GM18909 (cell line): ENCODE measurements around the gene RNASEH1.
"Not testable (repeated sequence)": the region's sequence is repeated elsewhere in the genome, so short reads cannot be mapped to it uniquely, and the experiment has no call there.

ENCODE experiments used
- ATAC-seq: cut with Tn5 transposase; IDR thresholded peaks from one replicate; pipeline ENCODE4 v1.9.1; 2021; ENCODE audit warnings: mild to moderate bottlenecking; ENCODE audit not compliant: unreplicated experiment, poor library complexity

RNASEH1 gene

DNA sequence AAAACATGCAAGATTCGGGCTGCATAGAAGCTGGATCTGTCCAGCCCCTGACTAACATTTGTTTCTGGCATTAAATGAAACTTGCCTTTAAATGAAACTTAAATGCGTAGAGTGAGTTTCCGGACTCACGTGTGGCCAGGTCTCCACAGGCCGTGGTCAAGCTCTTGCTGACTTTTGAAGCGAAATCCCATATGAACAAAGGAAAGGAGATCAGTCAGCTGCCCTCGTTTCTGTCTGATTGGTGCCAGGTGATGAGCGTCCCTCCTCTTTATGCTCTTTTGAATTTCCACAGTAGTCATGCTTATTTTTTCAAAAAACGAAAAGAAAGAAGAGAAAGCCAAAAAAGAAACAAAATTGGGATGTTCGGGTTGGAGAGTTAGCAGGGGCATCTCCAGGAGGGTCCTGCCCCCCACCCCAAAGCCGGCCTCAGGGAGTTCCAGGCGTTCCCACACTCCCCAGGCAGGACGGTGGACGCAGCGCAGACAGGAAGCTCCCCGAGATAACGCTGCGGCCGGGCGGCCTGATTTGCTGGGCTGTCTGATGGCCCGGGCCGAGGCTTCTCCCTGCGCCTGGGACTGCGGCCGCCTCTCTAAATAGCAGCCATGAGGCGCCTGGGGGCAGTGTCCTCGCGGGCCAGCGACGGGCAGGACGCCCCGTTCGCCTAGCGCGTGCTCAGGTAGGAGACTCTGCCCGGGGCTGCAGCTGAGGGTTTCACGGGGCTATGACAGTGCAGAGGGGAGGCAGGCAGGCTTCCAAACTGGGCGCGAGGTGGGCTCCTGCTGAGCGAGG, 36.6 kb upstream of the RNASEH1 start, which contains the start of gene COLEC11:
COLEC11 (plus strand) TSS at position 620 of the 789 bp plus-strand sequence. CDS start 9,229 bp downstream, outside the sequence.
- no peak for ATAC-seq

DNA sequence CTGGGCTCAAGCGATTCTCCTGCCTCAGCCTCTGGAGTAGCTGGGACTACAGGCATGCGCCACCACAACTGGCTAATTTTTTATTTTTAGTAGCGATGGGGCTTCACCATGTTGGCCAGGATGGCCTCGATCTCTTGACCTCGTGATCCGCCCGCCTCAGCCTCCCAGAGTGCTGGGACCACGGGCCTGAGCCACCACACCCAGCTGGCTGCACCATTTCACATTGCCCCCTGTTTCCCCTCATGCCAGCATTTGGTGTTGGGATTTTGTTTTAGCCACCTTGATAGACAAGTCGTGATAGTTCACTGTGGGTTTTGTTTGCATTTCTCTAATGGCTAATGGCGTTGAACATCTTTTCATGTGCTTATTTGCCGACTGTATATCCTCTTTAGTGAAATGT, 31.0 kb upstream of the RNASEH1 start:
- no peak for ATAC-seq

DNA sequence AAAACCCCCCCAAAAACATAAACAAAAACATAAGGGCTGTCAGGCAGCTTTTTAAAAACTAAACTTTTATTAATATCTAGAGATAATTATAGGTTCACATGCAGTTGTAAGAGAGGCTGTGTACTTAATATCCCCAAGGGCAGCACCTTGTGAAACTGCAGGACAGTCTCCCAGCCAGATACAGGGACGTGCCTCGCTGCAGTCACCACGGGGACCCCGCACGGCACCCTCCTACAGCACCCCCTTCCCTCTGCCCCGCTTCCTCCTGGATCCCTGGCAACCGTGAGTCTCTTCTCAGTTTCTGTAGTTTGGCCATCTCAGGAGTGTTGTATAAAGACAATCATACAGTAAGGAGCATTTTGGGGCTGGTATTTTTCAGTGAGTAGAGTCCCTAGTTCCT, 30.0 kb upstream of the RNASEH1 start:
- ATAC-seq = no peak

DNA sequence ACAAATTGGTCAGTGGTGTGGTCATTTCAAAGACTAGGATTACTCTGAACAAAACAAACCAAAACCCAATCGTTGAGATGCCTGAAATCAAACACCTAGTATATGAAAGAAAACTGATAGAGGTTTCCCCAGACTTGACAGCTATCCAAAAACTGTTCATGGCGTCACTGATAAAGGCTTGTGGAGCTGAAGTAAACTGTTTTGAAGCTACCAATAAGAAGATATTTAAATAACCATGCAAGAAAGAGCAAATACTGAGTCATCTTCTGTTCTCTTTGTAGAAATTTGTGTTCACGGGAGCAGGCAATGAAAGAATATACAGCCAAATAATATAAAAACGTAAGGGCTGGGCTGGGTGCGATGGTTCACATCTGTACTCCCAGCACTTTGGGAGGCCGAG, 29.3 kb upstream of the RNASEH1 start:
- no peak for ATAC-seq

DNA sequence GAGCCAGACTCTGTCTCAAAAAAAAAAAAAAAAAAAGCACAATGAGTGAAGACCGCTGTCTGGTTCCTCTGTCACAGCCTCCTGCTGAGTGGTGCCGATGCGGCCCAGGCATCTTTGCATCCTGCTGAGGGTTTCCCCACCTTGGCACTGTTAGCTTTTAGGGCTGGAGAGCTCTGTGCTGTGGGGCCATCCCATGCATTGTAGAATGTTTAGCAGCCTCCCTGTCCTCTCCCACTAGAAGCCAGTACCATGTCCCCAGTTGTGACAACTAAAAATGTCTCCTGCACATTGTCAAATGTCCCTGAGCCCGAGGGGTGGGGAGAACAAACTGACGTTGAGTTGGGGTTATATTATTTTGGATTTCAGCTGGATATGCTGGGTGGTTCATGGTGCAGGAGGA, 28.9 kb upstream of the RNASEH1 start:
- no peak for ATAC-seq

DNA sequence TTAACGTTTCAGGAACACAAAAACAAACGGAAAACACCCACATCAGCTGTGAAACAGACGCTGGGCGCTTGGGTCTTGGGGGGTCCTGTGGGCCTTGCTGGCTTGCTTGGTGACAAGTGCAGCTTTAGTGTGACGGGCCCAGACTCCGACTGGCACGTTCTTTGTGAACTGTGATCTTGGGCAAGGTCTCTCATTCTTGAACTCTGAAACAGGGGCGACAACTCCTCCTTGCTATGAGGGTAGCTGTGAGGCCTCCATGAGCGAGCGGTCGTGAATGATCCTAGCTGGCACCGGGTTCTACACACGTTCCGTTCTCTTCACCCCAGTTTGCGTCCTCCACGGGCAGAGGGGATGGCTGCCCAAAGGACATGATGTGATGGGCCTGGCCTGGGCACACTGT, 28.1 kb upstream of the RNASEH1 start:
- ATAC-seq = no peak

DNA sequence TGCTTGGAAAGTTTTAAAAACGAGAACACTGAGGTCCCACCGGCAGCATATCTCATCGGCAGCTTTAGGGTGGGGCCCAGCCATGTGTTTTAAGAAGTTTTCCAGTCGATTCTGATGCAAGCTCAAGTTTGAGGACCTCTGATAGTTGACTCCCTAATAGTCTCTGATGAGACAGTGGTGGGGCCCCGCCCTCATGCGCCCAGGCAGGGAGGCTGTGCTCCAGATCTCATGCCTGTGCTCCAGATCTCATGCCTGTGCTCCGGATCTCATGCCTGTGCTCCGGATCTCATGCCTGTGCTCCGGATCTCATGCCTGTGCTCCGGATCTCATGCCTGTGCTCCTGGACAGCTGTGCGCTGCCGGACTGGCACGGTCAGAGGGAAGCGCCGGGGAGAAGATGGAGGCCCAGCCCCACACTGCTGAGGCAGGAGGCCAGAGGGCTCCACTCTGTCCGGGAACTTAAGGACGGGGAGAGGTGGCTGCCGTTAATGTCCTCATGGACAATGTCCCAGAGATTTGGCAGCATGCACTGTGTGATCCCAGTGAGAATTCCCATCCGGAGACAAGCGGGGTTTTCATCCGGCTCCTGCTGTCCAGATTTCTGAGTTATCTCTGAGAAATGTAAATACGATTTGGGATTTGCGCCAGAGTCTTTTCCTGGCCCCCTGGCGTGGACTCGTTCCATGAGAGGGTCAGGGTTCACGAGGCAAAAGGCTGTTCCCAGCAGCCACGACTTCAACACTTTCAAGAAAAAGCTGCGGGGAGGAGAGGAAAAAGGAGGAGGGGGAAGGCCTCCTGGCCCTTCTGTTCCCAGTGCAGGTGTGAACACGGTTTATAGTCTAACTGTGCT, 27.4 kb upstream of the RNASEH1 start:
- ATAC-seq = no peak

DNA sequence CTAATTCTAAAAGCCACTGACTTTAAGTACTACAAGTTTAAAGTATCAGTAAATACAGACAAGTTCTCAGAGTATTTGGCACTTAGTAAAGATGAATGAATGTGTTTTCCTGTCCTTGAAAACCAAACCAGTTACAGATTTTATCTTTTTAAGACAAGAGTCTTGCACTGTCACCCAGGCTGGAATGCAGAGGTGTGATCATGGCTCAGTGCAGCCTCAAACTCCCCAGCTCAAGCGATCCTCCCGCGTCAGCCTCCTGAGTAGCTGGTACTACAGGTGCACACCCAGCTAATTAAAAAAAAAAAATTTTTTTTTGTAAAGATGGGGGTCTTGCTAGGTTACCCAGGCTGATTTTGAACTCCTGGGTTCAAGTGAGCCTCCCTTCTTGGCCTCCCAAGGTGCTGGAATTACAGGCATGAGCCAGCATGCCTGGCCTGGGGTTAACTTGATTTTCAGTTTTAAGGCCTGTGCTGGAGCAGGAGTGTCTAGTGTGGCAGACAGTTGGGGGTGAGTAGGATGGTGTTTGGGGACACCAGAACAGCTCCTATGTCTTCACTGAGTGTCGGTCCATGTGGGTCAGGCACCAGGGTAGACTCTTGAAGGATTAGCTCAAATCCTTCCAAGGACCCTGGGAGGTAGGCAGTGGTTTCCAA, 26.6 kb upstream of the RNASEH1 start:
- ATAC-seq = no peak

DNA sequence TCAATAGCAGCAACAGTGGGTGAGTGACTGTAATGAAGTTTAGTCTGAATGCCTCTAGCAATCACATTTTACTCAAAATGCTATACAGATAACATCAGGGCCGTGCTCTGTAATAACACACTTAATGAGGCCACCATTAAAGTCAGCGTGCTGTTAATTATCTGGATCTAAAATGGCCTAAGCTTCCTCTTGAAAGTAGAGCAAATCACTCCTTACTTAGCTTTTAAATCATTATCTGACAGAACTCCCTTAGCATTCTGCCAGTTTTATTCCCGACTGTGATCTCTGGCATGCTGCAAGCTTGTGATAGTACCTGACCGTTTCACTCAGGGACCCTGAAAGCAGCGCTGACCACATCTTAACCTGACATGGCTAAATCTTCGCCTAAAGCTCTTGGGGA, 25.9 kb upstream of the RNASEH1 start:
- no peak for ATAC-seq

DNA sequence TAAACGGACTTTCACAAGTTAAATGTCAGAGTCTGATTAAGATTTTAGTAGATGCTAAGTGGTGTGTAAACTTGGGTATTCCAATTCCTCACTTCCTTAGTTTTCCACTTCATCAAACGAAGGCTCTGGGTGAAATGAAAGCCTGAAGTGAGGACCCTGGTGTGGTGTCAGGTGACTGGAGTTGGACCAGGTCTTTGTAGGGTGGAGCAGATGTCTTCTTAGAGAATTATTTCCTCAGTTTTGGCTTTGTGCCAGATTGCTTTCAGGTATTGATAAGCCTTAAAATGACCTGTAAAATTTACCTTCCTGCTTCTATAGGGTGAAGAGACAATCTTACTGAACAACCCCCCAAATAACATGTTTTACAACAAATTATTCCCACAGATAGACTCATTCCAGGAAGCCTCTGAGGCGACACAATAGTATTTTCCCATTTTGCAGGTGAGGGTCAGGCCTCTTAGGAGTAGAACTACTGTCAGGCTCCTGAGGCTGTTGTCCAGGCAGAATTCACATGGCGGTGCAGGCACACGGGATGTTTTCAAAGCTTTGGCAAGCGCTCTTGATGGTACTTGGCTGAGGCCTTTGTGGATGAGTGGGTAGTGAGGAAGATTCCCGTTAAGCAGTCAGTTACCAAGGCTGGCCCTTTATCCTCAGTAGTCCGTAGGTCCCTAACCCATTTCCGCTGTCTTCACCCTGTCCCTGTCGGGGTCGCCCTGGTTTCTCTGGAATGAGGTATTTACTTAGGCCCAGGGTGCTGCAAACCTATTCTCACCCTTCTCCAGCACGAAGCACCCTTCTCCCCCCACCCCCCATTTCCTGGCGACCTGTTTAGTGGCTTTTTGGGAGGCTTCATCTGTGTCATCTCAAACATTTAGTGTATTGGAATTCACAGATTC, 23.5 kb upstream of the RNASEH1 start:
- no peak for ATAC-seq

DNA sequence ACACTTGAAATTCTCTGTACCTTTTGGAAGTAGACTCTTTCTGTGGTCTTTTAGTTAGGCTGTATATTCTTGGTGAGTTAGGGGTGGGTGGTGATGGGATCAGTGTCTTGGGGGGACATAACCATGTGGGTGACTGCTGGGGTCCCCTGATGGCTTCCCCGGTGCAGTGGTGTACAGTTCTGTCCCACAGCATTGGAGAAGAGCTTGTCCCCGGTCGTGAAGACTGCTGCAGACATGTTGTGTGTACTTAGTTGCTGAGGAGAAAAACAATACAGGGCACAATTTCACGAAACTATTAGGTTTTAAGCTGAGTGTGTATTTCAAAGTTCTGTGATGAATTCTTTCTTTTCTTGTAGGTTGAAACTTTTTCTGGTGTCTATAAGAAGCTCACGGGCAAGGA, 22.3 kb upstream of the RNASEH1 start:
- no peak for ATAC-seq

DNA sequence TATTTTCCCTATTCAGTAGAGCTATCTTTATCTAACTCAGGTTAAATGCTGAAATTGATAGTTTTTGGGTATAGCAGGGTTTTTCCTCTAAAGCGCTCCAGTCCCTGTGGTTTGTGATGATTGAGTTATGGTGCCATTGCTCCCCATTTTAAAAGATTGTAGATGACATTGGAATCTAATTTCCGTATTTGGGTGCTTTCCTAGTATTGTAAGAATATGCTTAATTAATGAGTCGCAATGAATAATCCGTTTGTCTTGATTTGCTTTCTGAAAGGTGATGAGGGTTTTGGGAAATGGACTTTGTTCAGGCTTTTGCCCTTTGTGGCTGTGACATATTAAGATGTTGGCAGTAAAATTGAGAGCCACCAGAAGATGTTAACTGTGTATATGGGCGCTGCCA, 20.9 kb upstream of the RNASEH1 start:
- no peak for ATAC-seq

DNA sequence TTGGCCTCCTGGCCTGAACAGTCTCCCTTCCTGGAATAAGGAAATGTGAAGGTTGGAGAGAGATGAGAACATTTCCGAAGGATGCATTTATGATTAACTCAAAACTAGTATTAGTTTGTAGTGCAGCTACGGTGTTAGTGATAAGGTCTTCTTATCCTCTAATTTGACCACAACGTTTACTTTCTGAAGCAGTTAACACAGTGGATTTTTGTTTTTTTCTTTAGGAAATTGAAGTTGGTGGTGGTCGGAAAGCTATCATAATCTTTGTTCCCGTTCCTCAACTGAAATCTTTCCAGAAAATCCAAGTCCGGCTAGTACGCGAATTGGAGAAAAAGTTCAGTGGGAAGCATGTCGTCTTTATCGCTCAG, 18.1 kb upstream of the RNASEH1 start:
- not testable (repeated sequence) for ATAC-seq

DNA sequence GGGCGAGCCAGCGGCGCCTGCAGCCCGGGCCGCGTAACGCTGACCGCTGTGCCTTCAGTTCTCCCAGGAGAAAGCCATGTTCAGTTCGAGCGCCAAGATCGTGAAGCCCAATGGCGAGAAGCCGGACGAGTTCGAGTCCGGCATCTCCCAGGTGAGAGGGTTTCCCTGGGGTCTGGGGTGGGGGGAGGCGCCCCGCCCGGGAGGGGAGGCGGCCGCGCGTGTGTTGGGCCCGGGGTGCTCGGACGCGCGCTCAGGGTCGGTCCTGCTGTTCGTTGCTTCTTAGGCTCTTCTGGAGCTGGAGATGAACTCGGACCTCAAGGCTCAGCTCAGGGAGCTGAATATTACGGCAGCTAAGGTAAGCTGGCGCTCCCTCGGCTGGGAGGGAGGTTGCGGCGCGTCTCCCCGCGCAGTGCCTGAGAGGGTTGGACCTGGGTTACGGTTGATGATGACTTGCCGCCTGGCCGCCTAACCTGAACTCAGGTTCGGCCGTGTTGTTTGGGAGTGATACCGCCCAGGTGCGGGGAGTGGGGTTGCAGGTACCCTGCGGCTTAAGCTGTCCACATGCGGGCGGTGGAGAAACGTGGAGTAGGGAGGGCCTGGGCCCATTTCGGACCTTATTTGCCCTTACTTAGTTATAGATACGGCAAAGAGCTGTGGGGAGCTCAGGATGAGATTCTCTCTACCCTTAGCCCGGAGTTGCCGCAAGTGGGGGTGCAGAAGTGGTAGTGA, 17.6 kb upstream of the RNASEH1 start:
- peak; percentile 28 for ATAC-seq

DNA sequence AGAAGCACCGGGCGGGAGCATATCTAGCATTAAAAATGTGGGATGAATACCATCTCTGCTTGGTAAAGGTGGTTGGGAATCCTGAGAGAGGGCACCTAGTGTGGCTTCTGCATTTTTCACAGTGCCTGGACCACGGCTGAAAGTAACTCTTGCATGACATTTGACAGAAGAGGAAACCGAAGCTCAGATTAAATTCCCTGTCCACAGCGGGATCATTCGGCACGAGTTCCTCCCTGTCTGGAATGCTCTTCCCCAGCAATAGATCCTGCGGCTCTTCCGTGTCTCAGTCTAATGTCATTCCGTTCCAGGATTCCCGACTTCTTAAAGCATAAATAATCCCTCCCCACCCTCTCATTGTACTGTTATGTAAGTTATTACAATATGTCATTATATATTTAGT, 16.0 kb upstream of the RNASEH1 start:
- no peak for ATAC-seq

DNA sequence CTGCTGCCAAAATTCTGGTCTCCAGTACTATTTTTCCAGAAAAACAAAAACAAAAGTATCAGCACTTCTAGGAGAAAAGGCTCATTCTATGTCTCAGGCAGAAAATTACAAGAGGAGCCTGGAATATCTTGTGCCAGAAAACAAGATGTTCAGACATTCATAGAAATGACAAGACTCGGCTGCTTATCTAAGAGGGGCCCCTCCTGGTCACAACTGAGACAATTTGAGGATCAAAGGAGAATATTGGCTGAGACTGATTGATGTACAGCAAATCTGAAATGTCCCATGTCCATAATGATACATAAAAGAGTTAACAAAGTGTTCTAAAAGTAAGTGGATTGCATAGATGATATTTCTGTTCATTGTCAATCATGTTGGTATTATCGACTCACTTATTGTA, 14.5 kb upstream of the RNASEH1 start:
- no peak for ATAC-seq

DNA sequence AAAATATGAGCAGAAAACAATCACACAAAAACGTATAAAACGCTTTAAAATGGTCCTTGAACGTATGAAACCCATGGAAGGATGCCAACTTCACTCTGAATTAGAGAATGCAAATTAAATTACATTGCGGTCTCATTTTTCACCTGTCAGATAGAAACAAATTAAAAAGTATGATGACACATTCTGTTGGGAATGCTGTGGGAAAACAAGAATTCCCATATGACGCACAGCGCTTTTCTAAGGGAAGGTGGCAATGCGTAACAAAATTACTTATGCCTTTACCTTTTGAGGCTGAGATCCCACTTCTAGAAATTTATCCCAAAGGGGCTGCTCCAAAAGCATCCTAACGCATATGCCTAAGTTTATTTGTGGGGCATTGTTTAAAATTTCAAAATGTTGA, 13.2 kb upstream of the RNASEH1 start:
- no peak for ATAC-seq

DNA sequence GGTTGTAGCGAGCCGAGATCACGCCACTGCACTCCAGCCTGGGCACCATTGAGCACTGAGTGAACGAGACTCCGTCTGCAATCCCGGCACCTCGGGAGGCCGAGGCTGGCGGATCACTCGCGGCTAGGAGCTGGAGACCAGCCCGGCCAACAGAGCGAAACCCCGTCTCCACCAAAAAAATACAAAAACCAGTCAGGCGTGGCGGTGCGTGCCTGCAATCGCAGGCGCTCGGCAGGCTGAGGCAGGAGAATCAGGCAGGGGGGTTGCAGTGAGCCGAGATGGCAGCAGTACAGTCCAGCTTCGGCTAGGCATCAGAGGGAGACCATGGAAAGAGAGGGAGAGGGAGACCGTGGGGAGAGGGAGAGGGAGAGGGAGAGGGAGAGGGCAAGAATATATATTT, 11.5 kb upstream of the RNASEH1 start:
- not testable (repeated sequence) for ATAC-seq

DNA sequence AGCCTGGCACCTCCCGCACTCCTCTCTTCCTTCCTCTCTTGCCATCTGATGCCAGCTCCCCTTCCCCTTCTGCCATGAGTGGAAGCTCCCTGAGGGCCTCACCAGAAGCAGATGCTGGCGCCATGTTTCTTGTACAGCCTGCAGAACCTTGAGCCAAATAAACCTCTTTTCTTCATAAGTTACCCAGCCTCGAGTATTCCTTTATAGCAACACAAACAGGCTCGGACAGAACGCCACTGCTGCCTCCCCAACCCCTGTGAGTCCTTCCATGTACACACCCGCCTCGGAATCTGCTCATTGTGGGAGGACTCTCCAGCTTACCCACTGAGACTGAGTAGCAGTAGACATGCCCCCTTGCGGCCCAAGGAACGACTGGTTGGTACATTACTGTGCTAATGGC, 8.7 kb upstream of the RNASEH1 start:
- no peak for ATAC-seq
